8988T (cell line): ENCODE measurements around the gene NRXN3.

ENCODE experiments used
- DNase-seq: peaks from one replicate; pipeline ENCODE4 v3.0.0; 2011

NRXN3 gene

DNA sequence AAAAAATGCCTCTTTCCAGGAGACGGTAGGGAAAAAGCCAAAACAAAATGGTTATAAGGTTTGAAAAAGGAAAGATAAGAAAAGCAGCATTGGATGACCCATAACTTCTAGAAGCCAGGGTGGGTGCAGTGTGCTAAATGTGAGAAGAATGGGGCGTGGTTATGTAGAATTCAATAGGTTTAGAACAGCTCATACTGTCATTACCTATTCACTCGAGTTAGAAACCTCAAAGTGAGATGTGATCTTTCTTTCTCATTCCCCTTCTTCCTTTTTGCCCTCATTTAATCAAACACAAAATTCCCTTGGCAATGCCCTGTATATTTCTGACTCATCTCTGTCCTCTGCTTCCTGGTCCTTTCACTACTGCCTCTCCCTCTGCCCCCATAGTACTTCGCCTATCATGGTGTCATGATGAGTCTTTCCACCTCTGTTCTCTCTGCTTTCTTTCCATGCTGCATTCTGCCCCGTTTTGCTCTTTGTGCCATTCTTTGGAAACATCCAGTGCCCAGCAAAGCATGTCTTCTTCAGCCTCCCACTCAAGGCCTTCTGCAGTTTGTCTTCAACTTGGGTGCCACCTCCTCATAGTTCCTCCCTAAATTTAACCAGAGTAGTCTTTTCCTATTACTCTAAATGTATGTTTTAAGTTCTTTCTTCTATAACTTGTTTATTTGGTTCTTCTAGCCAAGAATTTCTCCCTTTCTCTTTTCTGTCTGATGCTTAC is 496.3 kb downstream of the NRXN3 start:
- no peak for DNase-seq

- no peak for DNase-seq
These were observed 497.0 kb downstream of the NRXN3 start for GRCh38 chr14:78667141-78667540.

DNA sequence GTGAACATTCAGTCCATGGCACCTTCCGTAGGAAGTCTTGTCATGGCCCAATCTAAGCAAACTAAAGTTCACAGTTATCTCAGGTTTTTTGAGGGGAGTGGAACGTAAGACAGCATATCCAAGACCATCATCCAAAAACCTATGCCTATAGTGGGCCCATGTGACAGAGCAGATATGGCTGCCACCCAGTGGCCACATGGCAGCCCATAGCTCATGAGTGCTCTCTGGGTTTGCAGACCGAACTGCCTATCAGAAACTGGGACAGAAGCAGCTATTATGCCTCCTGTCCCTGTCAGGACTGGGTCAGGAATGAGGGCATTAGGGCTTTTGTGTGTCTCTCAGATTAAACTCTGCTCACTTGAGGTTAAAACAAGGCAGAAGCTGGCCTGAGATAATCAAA is 503.7 kb downstream of the NRXN3 start:
- DNase-seq: no peak

- no peak for DNase-seq
These were observed 504.6 kb downstream of the NRXN3 start for GRCh38 chr14:78674820-78675219.

GRCh38 chr14:78683206-78683605 is 513.0 kb downstream of the NRXN3 start:
- no peak for DNase-seq

- DNase-seq: no peak
These were observed 513.8 kb downstream of the NRXN3 start for GRCh38 chr14:78683981-78684380.

GRCh38 chr14:78688503-78688902 is 518.3 kb downstream of the NRXN3 start:
- DNase-seq: no peak

DNA sequence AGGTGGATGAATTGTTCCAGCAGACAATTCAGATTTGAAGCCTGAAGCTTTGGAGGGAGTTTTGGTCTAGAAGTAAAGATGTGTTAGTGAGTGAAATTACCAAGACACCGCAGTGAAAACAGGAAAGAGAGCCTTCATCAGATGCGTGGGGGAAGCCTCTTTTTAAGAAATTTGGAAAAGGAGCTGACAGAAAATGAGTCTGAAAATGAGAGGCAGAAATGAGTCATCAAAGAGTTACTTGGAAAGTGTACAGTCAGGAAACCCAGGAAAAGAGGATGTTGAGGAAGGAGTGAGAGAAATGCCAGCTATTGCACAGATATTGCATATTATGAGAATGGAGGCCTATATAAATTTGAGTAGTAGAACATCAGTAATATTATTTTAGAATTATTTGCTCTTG is 520.7 kb downstream of the NRXN3 start:
- DNase-seq: no peak

- DNase-seq: no peak
These were observed 527.2 kb downstream of the NRXN3 start for GRCh38 chr14:78697341-78697740.

DNA sequence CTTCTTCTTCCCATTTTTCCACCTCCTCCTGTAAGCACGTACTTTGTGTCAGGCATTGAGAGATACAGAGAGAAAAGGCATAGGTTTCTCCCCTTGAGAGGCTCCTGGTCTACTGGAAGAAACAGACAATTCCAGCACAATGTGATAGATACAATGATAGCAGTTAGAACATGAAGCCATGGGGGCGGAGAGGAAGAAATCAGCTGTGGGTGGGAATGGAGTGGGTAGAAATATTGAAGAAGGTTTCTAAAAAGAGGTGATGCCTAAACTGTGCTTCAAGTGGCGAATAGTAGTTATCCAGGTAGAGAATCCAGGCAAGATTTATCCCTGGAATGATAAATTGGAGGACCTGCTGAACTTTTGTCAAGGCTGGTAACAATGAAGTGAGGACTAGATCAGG is 528.8 kb downstream of the NRXN3 start:
- DNase-seq: no peak

DNA sequence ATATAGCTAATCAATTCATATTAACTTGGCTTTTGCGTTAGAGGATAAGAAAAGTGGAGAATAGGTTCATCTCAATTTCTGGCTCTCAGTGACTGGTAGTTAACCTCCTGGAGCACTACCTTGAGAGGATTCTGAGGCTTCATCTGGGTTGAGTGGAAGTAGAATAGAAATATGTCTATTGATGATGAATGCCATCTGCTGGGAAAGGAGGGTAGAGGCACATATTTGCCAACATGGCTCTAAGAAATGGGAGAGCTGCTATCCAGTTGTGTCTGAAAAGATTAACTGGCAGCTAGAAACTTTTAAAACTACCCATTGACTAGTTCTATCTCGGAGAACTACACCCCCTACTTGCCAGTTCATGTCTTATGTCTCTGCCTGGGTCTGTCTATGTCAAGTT is 530.1 kb downstream of the NRXN3 start:
- DNase-seq: no peak

GRCh38 chr14:78701246-78701645 is 531.1 kb downstream of the NRXN3 start:
- DNase-seq: no peak

DNA sequence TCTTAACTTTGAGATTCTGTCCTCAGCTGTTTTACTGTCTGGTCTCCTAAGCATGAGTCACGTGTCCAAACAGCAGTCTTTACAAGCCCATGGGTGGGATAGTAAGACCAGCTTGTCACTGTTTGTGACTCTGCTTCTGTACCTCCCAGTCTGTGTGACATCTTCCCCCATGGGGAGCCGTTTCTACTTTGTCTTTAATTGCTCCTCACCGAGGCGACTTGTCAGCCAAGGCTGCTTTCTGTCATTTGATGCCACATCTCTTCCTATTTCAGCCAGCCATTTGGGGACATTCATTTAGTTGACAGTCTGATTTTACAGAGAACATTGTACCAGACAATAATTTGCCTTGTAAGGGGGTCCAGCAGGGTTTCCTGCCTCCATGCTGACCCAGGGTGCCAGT is 534.8 kb downstream of the NRXN3 start:
- no peak for DNase-seq

DNA sequence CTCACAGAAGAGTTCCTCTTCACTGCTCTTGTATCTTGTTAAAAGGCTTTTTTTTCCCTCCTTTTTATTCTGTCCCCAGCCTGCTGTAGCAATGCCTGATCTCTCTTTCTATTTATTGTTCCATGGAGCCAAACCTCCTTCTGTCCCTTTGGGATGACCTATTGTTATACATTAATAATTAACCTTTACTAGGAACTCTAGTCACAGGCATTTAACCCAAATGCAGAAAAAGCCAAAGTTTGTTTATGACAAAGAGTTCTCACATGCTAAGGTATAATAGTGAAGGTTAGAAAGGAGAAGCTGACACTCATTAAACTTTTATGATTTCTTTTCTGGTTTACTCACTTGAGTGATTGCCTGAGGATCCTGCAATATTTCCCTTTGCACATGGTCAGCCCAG is 535.8 kb downstream of the NRXN3 start:
- DNase-seq: no peak

GRCh38 chr14:78709795-78710557 is 539.8 kb downstream of the NRXN3 start:
- DNase-seq: no peak

- DNase-seq: no peak
These were observed 540.8 kb downstream of the NRXN3 start for GRCh38 chr14:78710963-78711362.

GRCh38 chr14:78713716-78714115 is 543.5 kb downstream of the NRXN3 start:
- no peak for DNase-seq

DNA sequence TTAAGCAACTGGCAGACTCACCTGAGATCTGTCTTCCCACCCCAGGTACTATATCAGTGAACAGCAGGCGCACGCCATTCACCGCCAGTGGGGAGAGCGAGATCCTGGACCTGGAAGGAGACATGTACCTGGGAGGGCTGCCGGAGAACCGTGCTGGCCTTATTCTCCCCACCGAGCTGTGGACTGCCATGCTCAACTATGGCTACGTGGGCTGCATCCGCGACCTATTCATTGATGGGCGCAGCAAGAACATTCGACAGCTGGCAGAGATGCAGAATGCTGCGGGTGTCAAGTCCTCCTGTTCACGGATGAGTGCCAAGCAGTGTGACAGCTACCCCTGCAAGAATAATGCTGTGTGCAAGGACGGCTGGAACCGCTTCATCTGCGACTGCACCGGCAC is 544.5 kb downstream of the NRXN3 start:
- no peak for DNase-seq

- no peak for DNase-seq
These were observed 551.7 kb downstream of the NRXN3 start for GRCh38 chr14:78721756-78722480.

- DNase-seq: no peak
These were observed 554.9 kb downstream of the NRXN3 start for GRCh38 chr14:78725086-78725485.

- no peak for DNase-seq
These were observed 566.9 kb downstream of the NRXN3 start for GRCh38 chr14:78737116-78737515.

DNA sequence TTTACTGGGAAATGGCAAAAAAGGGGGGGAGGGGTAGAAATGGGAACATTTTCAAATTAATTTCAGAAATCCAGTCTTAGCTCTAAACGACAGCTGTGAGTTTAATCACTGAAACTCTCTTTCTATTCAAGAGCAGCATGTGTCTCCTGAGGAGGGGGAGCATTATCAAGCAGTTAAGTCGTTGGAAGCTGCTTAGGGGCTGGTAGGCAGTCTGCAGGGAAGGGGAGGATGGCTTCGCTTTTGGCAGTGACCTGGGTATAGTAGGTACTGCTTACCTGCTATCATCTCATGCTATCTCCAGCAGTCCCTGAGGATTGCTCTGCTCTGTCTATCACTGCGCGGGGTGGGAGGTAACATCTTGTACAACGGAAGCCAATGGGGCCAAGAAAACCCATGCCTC is 567.4 kb downstream of the NRXN3 start:
- DNase-seq: no peak

- DNase-seq: no peak
These were observed 576.0 kb downstream of the NRXN3 start for GRCh38 chr14:78746086-78746595.

DNA sequence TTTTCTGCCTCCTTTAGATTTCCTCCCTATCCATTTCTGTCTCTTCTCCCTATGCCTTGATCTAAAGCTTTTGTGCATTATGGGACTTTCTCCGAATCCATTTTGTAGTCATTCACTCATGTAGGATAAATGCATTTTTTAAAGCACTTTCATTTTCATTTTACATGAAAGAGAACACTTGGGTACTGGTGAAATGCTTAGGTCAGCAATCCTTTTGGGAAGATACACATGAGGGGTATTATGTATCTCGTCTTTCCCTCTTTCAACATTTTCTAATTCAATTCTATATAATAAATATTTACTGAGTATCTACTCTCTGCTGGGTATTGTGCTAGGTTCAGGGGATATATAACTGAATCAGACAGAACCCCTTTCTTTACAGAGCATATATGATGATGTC is 577.6 kb downstream of the NRXN3 start:
- no peak for DNase-seq
